Measurements from ENCODE around the gene CFAP70.

CFAP70 gene

GRCh38 chr10:73215749-73216148 is 142.9 kb downstream of the CFAP70 start:
- DNase-seq (ENCODE audit: low read depth) = no peak

- DNase-seq (ENCODE audit: low read depth) = no peak
Measured at GRCh38 chr10:73211106-73211811, 147.4 kb downstream of the CFAP70 start.

GRCh38 chr10:73210395-73211105 is 148.1 kb downstream of the CFAP70 start:
- no peak for DNase-seq (ENCODE audit: low read depth)

- DNase-seq (ENCODE audit: low read depth) = no peak
Measured at GRCh38 chr10:73209705-73210104, 149.0 kb downstream of the CFAP70 start.

- DNase-seq (ENCODE audit: low read depth) = no peak
Measured at GRCh38 chr10:73207883-73208282, 150.8 kb downstream of the CFAP70 start.

GRCh38 chr10:73206385-73206784 is 152.3 kb downstream of the CFAP70 start:
- DNase-seq (ENCODE audit: low read depth) = no peak

- DNase-seq (ENCODE audit: low read depth) = no peak
Measured at GRCh38 chr10:73205890-73206289, 152.8 kb downstream of the CFAP70 start.

GRCh38 chr10:73205081-73205480 is 153.6 kb downstream of the CFAP70 start:
- no peak for DNase-seq (ENCODE audit: low read depth)
